Stimulated activated CD8-positive, alpha-beta memory T cell treated with anti-CD3 and anti-CD28 coated beads, Interleukin-7, amount 100 ng/mL, for 4 hours (primary cell): ENCODE results near the gene BPTF.
"Not testable (repeated sequence)": the region's sequence is repeated elsewhere in the genome, so short reads cannot be mapped to it uniquely, and the experiment has no call there.

ENCODE experiments used
- DNase-seq, 2 donors: peaks; one replicate each; pipeline ENCODE4 v3.0.0-alpha.2; 2020; ENCODE audit warnings: low read depth in 2 of 2

Gene BPTF

DNA sequence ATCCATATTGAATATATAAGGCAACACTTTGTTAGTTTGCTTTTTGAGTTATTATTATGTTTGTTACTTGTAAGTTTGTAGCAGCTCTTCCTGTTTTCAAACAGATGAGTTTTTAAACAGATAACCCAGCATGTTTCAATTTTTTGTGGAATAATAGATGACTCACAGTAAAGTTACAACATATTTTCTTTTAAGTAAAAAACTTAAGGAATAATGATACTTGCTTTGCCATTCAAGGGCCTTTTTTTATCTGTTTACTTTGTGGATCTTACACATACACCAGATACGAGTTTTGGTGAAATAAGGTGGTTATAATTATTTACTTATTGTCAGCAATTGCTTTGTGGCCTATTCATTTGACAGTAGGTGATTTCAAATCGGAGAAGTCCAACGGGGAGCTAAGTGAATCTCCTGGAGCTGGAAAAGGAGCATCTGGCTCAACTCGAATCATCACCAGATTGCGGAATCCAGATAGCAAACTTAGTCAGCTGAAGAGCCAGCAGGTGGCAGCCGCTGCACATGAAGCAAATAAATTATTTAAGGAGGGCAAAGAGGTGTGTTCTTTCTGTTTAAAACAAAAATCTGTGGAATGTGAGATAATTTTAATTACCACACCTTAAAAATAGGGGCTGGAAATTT is 66.3 kb downstream of the BPTF start:
- no peak for DNase-seq

DNA sequence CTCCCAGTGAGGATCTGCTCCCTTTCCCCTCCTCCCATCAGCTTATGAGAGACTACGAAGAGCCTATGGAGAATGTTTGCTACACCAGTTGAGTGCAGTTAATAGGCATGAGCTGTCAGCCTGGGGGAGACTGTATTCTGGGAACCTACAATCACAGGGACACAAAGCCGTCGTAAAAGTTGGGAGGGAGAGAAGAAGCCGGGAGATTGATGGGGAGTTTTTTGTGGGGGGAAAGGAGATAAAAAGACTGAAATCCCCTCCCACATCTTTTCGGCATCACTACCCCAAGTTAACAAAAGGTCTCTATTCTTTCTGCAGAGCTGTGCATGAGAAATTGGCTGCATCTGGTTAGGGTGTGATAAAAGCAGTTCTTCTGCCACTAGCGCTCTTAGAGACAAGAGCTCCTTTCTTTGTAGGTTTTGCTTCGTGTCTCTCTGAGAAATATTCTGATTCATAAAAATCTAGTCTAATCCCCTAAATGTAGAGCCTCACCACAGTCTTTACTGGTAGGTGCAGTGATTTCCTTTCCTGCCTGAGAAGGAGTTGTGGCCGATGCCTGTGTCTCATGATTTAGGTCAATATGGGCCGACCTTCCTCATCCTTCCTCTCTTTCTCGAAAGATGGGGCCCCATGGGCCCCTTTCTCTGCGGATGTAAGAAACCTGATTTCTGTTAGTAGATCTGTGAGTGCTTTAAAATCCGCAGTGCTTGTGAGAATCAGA is 77.4 kb downstream of the BPTF start:
- DNase-seq, result no peak

DNA sequence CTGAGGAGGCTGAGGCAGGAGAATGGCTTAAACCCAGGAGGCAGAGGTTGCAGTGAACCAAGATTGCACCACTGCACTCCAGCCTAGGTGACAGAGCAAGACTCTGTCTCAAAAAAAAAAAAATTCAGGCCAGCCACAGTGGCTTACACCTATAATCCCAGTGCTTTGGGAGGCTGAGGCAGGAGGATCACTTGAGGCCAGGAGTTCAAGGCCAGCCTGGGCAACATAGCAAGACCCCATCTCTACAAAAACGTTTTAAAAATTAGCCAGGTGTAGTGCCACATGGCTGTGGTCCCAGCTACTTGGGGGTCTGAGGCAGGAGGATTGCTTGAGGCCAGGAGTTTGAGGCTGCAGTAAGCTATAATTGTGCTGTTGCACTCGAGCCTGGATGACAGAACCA is 80.0 kb downstream of the BPTF start:
- not testable (repeated sequence) for DNase-seq

DNA sequence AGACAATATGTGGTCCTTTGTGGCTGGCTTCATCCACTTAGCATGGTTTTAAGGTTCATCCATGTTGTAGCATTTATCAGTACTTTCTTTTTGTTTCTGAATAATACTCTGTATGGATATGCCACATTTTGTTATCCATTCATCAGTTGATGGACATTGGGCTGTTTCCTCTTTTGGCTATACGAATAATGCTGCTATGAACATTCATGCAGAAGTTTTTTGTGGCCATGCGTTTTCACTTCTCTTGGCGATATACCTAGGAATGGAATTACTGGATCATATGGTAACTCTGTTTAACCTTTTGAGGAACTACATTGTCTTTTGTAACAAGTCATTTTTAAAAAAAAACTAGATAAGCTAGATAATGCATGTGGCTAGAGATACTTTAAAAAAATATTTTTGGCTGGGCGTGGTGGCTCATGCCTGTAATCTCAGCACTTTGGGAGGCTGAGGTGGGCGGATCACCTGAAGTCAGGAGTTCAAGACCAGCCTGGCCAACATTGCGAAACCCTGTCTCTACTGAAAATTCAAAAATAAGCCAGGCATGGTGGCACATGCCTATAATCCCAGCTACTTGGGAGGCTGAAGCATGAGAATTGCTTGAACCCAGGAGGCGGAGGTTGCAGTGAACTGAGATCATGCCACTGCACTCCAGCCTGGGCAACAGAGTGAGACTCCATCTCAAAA is 85.0 kb downstream of the BPTF start:
- DNase-seq, result not testable (repeated sequence)

DNA sequence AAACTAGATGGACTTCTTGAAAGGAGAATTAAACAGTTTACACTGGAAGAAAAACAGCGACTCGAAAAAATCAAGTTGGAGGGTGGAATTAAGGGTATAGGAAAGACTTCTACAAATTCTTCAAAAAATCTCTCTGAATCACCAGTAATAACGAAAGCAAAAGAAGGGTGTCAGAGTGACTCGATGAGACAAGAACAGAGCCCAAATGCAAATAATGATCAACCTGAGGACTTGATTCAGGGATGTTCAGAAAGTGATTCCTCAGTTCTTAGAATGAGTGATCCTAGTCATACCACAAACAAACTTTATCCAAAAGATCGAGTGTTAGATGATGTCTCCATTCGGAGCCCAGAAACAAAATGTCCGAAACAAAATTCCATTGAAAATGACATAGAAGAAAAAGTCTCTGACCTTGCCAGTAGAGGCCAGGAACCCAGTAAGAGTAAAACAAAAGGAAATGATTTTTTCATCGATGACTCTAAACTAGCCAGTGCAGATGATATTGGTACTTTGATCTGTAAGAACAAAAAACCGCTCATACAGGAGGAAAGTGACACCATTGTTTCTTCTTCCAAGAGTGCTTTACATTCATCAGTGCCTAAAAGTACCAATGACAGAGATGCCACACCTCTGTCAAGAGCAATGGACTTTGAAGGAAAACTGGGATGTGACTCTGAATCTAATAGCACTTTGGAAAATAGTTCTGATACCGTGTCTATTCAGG is 85.9 kb downstream of the BPTF start:
- DNase-seq, result no peak

DNA sequence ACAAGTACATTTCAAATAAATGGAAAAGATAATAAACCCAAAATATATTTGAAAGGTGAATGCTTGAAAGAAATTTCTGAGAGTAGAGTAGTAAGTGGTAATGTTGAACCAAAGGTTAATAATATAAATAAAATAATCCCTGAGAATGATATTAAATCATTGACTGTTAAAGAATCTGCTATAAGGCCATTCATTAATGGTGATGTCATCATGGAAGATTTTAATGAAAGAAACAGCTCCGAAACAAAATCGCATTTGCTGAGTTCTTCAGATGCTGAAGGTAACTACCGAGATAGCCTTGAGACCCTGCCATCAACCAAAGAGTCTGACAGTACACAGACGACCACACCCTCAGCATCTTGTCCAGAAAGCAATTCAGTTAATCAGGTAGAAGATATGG is 86.8 kb downstream of the BPTF start:
- DNase-seq, result no peak

DNA sequence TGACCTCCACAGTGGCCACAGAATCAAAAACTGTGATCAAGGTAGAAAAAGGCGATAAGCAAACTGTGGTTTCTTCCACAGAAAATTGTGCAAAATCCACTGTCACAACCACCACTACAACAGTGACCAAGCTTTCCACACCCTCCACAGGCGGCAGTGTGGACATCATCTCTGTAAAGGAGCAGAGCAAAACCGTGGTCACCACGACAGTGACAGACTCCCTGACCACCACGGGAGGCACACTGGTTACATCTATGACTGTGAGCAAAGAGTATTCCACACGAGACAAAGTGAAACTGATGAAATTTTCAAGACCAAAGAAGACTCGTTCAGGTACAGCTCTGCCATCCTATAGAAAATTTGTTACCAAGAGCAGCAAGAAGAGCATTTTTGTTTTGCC is 87.4 kb downstream of the BPTF start:
- no peak for DNase-seq

DNA sequence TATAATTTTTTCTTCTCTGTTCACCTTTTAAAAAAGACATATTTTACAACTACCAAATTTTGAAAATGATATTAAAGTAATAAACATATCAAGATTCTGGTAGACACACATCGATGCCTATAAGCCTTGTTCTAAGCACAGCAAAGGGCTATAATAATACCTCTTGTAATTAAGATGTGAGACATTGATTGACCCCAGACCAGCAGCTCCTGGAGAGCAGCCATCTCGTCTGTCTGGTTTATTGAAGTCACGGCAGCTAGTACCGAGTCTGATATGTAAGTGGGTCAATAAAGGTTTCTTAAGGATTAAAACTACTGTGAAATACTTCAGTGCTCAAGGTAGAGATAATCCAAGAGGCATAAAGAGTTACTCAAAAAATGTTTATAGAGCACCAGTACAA is 94.9 kb downstream of the BPTF start:
- DNase-seq, result no peak

DNA sequence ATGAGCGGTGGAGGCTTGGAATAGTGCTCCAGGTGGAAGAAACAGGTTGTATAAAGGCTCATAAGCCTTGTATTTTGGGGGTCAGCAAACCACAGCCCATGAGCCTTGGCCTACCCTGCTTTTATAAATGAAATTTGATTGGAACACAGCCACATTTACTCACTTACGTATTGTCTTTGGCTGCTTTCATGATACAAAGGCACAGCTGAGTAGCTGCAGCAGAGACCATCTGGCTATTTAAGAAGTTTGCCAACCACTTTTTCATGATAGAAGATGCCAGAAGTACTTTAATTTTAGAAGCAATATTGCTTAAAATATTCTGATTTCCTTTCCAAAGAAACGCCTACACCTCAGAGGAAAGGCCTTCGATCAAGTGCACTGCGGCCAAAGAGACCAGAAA is 97.2 kb downstream of the BPTF start:
- no peak for DNase-seq

DNA sequence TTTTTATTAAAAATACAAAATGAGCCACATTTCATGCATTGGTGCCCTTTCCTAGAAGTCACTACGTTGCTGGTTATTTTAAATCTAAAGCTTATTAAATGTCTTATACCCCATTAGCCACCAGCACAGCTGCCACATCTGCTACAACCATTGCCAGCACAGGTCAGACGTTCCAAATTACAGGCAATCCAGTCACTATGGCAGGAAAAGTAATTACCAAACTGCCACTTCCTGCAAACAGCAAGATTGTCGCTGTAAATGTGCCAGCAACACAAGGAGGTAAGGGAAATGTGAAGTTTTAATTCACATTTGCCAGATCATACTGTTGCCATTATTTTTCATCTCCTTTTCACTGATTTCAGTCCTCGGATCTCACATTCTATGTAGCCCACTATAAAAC is 103.5 kb downstream of the BPTF start:
- not testable (repeated sequence) for DNase-seq

DNA sequence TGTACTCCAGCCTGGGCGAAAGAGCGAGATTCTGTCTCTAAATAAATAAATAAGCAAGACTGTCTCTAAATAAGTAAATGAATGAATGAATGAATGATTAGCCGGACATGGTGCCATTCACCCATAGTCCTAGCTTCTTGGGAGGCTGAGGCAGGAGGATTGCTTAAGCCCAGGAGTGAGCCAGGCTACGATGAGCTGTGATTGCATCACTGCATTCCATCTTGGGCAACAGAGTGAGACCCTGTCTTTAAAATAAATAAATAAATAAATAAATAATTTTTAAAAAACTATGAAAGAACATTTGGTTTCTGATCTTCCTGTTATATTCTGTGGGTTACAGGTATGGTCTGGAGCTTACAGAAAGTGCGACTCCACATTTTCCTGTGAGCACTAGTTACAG is 105.9 kb downstream of the BPTF start:
- no peak for DNase-seq

DNA sequence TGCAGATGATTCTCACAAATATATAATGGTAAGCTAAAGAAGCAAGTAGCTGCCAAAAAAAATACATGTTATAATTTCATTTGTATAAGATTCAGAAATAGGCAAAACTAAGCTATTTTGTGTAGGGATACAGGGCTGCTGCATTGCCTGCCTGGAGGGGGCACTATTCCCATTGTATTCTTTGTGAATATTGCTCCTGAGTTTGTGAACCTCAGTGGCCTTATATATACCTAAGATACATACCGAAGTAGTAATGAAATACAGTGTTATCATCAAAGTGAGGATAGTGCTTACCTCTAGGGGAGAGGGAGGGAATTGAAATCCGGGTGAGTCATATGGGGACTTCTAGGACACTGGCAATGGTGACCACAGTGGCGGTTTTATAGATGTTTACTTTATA is 117.5 kb downstream of the BPTF start:
- no peak for DNase-seq

DNA sequence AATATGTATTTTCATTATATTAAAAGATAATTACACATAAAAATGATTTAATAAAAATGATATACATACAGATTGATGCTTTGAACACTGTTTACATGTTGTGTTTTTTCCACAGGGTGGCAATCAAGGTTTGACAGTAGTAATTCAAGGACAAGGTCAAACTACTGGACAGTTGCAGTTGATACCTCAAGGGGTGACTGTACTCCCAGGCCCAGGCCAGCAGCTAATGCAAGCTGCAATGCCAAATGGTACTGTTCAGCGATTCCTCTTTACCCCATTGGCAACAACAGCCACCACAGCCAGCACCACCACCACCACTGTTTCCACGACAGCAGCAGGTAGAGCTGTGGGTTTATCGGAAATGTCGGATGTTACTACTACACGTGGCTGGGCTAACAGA is 118.7 kb downstream of the BPTF start:
- no peak for DNase-seq

DNA sequence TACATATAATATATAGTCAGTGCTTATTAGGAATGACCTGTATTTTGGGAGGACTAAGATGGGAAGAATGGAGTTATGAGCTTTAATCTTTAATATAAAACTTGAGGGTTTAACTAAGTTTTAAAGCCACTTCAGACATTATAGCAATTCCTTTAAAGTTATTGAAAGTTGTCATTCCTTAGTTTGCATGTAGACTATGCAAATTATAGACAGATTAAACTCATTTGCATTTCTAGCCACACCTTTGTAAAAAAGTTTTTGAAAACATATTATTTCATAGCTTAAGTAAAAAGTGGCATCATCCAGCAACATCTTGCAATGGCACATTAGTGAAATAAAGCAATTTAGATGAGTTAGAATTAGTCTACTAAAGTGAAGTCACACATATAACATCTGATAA is 121.2 kb downstream of the BPTF start:
- no peak for DNase-seq

DNA sequence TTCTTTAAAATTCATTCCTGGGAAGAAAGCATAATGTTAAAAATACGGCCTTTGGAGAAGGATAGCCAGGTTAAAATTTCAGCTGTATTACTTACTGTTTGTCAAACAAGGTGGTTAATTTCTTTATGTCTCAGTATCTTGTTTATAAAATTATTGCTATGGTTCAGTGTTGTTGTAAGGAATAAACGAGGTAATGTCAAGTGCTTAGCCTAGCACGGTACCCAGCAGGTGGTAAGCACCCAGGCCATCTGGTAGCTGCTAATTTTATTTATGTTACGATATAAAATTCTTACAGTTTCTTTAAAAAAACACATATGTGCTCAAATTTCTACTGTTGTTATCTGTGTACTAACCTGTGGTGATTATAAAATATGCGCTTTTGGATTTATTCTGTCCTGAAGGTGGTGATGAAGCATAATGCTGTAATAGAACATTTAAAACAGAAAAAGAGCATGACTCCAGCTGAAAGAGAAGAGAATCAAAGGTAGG is 122.1 kb downstream of the BPTF start:
- no peak for DNase-seq

DNA sequence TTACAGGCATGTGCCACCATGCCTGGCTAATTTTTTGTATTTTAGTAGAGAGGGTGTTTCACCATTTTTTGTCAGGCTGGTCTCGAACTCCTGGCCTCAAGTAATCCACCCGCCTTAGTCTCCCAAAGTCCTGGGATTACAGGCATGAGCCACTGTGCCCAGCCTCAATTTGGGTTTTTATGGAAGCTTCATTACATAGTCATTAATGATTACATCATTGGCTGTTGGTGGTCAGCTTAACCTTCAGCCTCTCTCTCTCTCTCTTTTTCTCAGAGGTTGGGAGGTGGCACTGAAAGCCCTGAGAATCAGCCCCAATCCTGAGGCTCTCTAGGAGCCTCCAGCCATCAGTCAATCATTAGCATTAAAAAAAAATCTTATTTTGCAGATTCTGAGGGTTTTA is 125.6 kb downstream of the BPTF start:
- DNase-seq, result no peak

DNA sequence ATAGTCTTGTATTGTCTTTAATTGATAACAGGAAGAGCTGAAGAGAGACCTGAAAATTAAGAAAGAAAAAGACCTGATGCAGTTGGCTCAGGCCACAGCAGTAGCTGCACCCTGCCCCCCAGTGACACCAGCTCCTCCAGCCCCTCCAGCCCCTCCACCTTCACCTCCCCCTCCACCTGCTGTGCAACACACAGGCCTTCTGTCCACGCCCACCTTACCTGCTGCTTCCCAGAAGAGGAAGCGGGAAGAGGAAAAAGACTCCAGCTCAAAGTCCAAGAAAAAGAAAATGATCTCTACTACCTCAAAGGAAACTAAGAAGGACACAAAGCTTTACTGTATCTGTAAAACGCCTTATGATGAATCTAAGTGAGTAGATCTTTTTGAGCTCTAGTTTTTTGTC is 134.2 kb downstream of the BPTF start:
- no peak for DNase-seq

DNA sequence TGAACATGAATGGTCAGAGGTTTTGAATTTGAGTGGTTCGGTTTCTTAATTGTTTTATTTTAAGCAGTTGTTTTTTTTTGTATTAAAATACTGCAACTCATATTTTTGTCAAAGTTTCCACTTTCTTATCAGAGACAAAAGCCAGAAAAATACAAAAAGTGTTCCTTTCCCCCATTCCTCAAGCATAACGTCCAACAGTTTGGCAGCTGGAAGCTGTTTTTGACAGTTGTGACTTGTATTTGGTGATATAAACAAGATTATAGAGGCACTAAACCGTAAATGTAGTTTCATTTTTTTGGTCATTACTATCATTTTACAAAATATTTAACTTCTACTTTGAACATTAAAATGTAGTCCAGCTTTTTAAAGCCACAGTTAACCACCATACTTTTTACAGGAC is 135.0 kb downstream of the BPTF start:
- not testable (repeated sequence) for DNase-seq

DNA sequence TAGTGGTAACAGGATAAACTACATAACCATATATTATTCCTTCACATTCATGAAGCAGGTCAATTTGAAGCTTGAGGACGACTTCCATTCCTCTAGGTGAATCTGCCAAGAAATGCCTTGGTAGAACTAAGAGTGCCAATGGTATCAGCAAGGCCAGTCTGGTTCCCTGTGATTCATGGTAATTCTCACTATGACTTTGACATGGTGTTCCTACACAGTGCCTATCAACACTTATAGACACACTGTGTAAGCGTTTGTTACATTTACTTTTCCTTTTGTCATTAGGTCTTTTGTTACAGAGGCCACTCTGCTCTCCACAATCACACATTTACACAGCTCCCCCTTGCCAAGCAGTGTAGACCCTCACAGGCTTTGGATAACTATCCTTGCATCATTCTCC is 136.9 kb downstream of the BPTF start:
- DNase-seq, result not testable (repeated sequence)

DNA sequence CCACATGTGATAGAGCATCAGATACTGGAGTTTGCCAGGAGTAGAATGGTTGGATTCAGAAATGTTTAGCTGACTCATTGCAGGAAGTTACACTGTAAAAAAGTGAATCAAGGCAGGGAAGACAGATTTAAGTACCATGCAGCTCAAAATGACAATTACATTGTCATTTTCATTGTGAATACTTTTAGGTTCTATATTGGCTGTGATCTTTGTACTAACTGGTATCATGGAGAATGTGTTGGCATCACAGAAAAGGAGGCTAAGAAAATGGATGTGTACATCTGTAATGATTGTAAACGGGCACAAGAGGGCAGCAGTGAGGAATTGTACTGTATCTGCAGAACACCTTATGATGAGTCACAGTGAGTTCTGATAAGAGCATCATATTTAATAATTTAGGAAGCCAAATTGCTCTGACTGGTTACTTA is 137.9 kb downstream of the BPTF start:
- peak; percentile 45 to 54 for DNase-seq

DNA sequence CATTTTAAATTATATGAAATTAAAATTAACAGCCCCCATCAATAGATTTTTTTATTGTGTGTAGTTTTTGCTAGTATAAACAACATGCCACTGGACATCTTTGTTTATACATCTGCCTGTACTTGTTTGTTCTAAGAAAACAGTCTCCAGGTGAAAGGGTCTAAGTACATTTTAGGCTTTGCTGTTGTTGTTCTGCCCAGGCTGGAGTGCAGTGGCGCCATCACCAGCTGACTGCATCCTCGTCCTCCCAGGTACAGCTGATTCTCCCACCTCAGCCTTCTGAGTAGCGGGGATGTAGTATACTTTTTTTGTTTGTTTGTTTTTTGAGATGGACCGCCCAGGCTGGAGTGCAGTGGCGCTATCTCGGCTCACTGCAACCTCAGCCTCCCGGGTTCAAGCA is 145.5 kb downstream of the BPTF start:
- no peak for DNase-seq

DNA sequence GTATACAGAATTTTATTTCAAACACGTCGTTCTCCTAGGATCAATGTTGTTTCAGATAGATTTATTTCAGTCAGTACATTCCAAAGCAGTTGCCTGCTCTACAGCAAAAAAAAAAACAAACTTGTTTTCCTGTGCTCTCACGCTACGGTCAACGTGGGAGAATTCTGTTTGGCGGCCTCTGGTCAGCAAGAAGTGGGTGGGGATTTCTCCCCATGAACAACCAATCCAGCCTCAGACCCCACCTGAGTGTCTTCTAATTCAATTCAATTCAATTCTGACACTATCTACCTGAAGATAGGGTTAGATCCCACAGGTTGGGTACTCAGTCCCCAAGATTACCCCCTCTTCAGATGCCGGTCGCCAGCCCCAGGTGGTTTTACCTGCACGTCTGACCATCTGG is 148.9 kb downstream of the BPTF start:
- DNase-seq, result no peak
